ENCODE measurements around the gene TRPM3.
A peak's percentile ranks its signal among the peaks of the same experiment; 100 is the strongest.

Gene TRPM3

GRCh38 chr9:70880535-70880934, 240.9 kb downstream of the TRPM3 start:
- no peak for DNase-seq

- no peak for DNase-seq
These were observed 242.8 kb downstream of the TRPM3 start for GRCh38 chr9:70878576-70878975.

- no peak for DNase-seq
These were observed 247.0 kb downstream of the TRPM3 start for GRCh38 chr9:70874451-70874850.

GRCh38 chr9:70873506-70873905, 247.9 kb downstream of the TRPM3 start:
- no peak for DNase-seq

- DNase-seq: no peak
These were observed 252.5 kb downstream of the TRPM3 start for GRCh38 chr9:70868661-70869652.

- no peak for DNase-seq
These were observed 253.4 kb downstream of the TRPM3 start for GRCh38 chr9:70868041-70868440.

- no peak for DNase-seq
These were observed 255.9 kb downstream of the TRPM3 start for GRCh38 chr9:70865471-70865870.

GRCh38 chr9:70861797-70862196, 259.6 kb downstream of the TRPM3 start:
- no peak for DNase-seq

- no peak for DNase-seq
These were observed 260.0 kb downstream of the TRPM3 start for GRCh38 chr9:70861376-70861775.

GRCh38 chr9:70859694-70860093, 261.7 kb downstream of the TRPM3 start:
- no peak for DNase-seq

- DNase-seq: no peak
These were observed 265.0 kb downstream of the TRPM3 start for GRCh38 chr9:70856411-70856810.

- DNase-seq: no peak
These were observed 268.6 kb downstream of the TRPM3 start for GRCh38 chr9:70852711-70853240.

GRCh38 chr9:70840266-70840665, 281.2 kb downstream of the TRPM3 start:
- no peak for DNase-seq

- no peak for DNase-seq
These were observed 286.1 kb downstream of the TRPM3 start for GRCh38 chr9:70835323-70835722.

GRCh38 chr9:70832492-70832891, 288.9 kb downstream of the TRPM3 start:
- no peak for DNase-seq

- peak; percentile 34 for DNase-seq
These were observed 290.8 kb downstream of the TRPM3 start for GRCh38 chr9:70830618-70831017.

GRCh38 chr9:70829591-70830265, 291.7 kb downstream of the TRPM3 start:
- no peak for DNase-seq

GRCh38 chr9:70826562-70826961, 294.9 kb downstream of the TRPM3 start:
- no peak for DNase-seq

GRCh38 chr9:70823284-70823683, 298.1 kb downstream of the TRPM3 start:
- DNase-seq: no peak

GRCh38 chr9:70817311-70817710, 304.1 kb downstream of the TRPM3 start:
- no peak for DNase-seq

GRCh38 chr9:70816891-70817290, 304.5 kb downstream of the TRPM3 start:
- no peak for DNase-seq

GRCh38 chr9:70816316-70816715, 305.1 kb downstream of the TRPM3 start:
- no peak for DNase-seq

GRCh38 chr9:70814597-70814996, 306.8 kb downstream of the TRPM3 start:
- no peak for DNase-seq

GRCh38 chr9:70813141-70813540, 308.3 kb downstream of the TRPM3 start:
- DNase-seq: no peak

All from NCI-H1048 (cell line).